B cell (primary cell): ENCODE data around the gene ARF6. TPM values are rescaled to one million over a fixed set of nuclear protein-coding genes. Genes with fewer than 3 reads are reported as not detected.

Experiments
- ATAC-seq: fragments of 200-7000 bp; cut with Tn5 transposase; one replicate; pipeline ENCODE4 v1.10.0; 2021; ENCODE audit warnings: low read depth, mild to moderate bottlenecking, moderate number of reproducible peaks, moderate library complexity
- CTCF ChIA-PET: fragments of 350-600 bp; sonication (Branson Sonifier 250); formaldehyde crosslinking; loops from one replicate; lab custom pipeline; 2021; ENCODE audit warnings: antibody characterized with exemption, inconsistent platforms; lab: Charles Lee
- POLR2A ChIA-PET: fragments of 350-600 bp; sonication (Branson Sonifier 250); formaldehyde crosslinking; loops from one replicate; lab custom pipeline; 2021; ENCODE audit warnings: antibody characterized with exemption; lab: Charles Lee
- DNase-seq: peaks from one replicate; pipeline ENCODE4 v3.0.0; 2013
- H2AFZ ChIP-seq: 2 replicates; pipeline ENCODE4 v1.6.1; 2012; ENCODE audit warnings: mild to moderate bottlenecking, low read depth, low read length; ENCODE audit not compliant: insufficient read depth, poor library complexity, severe bottlenecking
- H3K27ac ChIP-seq, 2 donors: 1 replicate in 1 of 2; 2 replicates in 1 of 2; pipeline ENCODE4 v1.5.1; 2012 to 2013; ENCODE audit warnings: low read length in 2 of 2, mild to moderate bottlenecking in 2 of 2, moderate library complexity in 1 of 2
- H3K27me3 ChIP-seq, 4 experiments: fragments of 200-600 bp in 1 of 4; sonication (generic) in 1 of 4; replicated peaks in 1 of 4; 1 replicate in 2 of 4; 2 replicates in 2 of 4; pipeline versions ENCODE4 v1.6.1 to v1.7.0; 2013 to 2016; ENCODE audit warnings: low read length in 3 of 4, mild to moderate bottlenecking in 2 of 4, mixed read lengths in 1 of 4, moderate library complexity in 1 of 4; ENCODE audit not compliant: insufficient read depth in 4 of 4, control insufficient read depth in 3 of 4; ENCODE audit errors: control extremely low read depth in 1 of 4
- H3K36me3 ChIP-seq, 2 experiments: replicated peaks in 1 of 2; 1 replicate in 1 of 2; 2 replicates in 1 of 2; pipeline versions ENCODE4 v1.6.1 to v1.7.1; 2013; ENCODE audit warnings: low read length in 1 of 2; ENCODE audit not compliant: insufficient read depth in 2 of 2, control insufficient read depth in 1 of 2; ENCODE audit errors: control extremely low read depth in 1 of 2, extremely low read depth in 1 of 2
- H3K4me1 ChIP-seq, 2 donors: fragments of 200-600 bp in 1 of 2; sonication (generic) in 1 of 2; 1 replicate in 1 of 2; 2 replicates in 1 of 2; pipeline versions ENCODE4 v1.5.1 to v1.6.1; 2013 to 2017; ENCODE audit warnings: low read length in 2 of 2; ENCODE audit not compliant: control insufficient read depth in 2 of 2, insufficient read depth in 2 of 2
- H3K4me2 ChIP-seq: replicated peaks from 2 replicates; pipeline ENCODE3; 2012; ENCODE audit warnings: mild to moderate bottlenecking, low read depth, low read length; ENCODE audit not compliant: poor library complexity, severe bottlenecking
- H3K4me3 ChIP-seq, 5 experiments: fragments of 200-600 bp in 1 of 5; sonication (generic) in 1 of 5; 1 replicate in 3 of 5; 2 replicates in 2 of 5; pipeline versions ENCODE4 v1.5.1 to v1.7.0; 2011 to 2016; ENCODE audit warnings: low read length in 4 of 5, mild to moderate bottlenecking in 4 of 5, low read depth in 2 of 5, control low read depth in 1 of 5, moderate library complexity in 1 of 5; ENCODE audit not compliant: insufficient read depth in 1 of 5; ENCODE audit errors: control extremely low read depth in 1 of 5, extremely low read depth in 1 of 5
- H3K79me2 ChIP-seq: fragments of 200-600 bp; sonication (generic); one replicate; pipeline ENCODE4 v1.6.0; 2016; ENCODE audit warnings: low read length; ENCODE audit not compliant: control insufficient read depth, insufficient read depth
- H3K9ac ChIP-seq: fragments of 200-600 bp; sonication (generic); 2 replicates; pipeline ENCODE4 v1.6.1; 2017; ENCODE audit warnings: mild to moderate bottlenecking, low read length, moderate library complexity
- H3K9me3 ChIP-seq, 3 donors: one replicate each; pipeline versions ENCODE4 v1.6.1 to v1.7.1; 2013; ENCODE audit warnings: low read length in 2 of 3; ENCODE audit not compliant: control insufficient read depth in 2 of 3, insufficient read depth in 1 of 3; ENCODE audit errors: control extremely low read depth in 1 of 3
- H4K20me1 ChIP-seq: 2 replicates; pipeline ENCODE4 v1.6.0; 2012; ENCODE audit warnings: mild to moderate bottlenecking, low read length; ENCODE audit not compliant: insufficient read depth, control insufficient read depth, poor library complexity, severe bottlenecking
- H3K27ac Mint-ChIP-seq: one replicate; pipeline ENCODE4 v1.8.0; 2021; ENCODE audit warnings: mixed read lengths
- H3K27me3 Mint-ChIP-seq: one replicate; pipeline ENCODE4 v1.8.0; 2021; ENCODE audit warnings: mixed read lengths
- H3K4me1 Mint-ChIP-seq: one replicate; pipeline ENCODE4 v1.8.0; 2021; ENCODE audit warnings: mixed read lengths
- H3K4me3 Mint-ChIP-seq: one replicate; pipeline ENCODE4 v1.8.0; 2021; ENCODE audit warnings: mixed read lengths
- H3K9me3 Mint-ChIP-seq: one replicate; pipeline ENCODE4 v1.8.0; 2022; ENCODE audit warnings: mixed read lengths; ENCODE audit not compliant: insufficient read depth
- EZH2 ChIP-seq: IDR thresholded peaks from 2 replicates; pipeline ENCODE4 v1.6.1; 2012; ENCODE audit warnings: borderline replicate concordance, low read depth, mild to moderate bottlenecking, moderate library complexity, low read length; ENCODE audit not compliant: insufficient read depth, poor library complexity, severe bottlenecking
- WGBS: methylation state at CpG from one replicate; pipeline ENCODE4 v1.1.5; 2013; ENCODE audit warnings: missing lambda C conversion rate; ENCODE audit not compliant: insufficient coverage; 5-methylcytosine and 5-hydroxymethylcytosine counted together
- intact Hi-C: fragments of 100-400 bp; cut with micrococcal nuclease; formaldehyde crosslinking; loops from one replicate; pipeline ENCODE4 v1.10.0; 2022
- polyA plus RNA-seq: library from polyadenylated mRNA; depleted of rRNA; stranded (reverse); fragments of >200 nt; gene quantifications from 2 replicates; pipeline ENCODE4 v1.2.3, GENCODE V29; 2012
- total RNA-seq, 2 donors: library from RNA; stranded (reverse); fragments of 120-200 nt in 1 of 2; gene quantifications; 1 replicate in 1 of 2; 2 replicates in 1 of 2; pipeline versions ENCODE4 v1.2.3 to v1.2.4, GENCODE V29; 2013 to 2022
- TF ChIP-seq, protein P1 (sequence below): fragments of 200-600 bp; IDR thresholded peaks from one replicate; pipeline ENCODE4 v1.8.0; 2022; ENCODE audit warnings: antibody characterized with exemption, mild to moderate bottlenecking

ARF6 gene
- total and polyA plus RNA-seq, 2 donors (not counting 1 experiment from before 2014, with no cell fraction given), result 96.6 to 135 TPM

DNA sequence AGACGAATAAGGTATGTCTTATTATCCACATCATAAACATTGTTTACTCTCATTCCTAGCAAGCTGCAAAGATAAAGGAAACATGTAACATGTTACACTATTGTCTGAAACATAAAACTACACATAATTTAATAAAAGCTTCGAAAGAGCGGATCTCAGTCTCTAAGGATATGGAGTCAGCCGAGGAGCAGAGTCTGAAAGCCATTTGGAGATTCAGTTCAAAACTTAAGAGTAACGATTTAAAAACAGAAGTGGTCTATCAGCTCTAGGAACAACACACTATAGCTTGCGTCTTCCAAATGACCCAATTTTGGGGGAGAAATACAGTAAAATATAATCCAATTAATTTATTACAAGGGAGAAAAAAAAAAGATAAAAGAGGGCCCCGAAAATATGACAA, 41.1 kb upstream of the ARF6 start:
- no peak for ATAC-seq
- Histone ChIP-seq H3K4me3 (peak overlapping the region; percentile 78 to 99 (median 99)), H3K9ac (peak overlapping the region; percentile 95), H3K9me3 (no peaks in the 10 kb centered on the region), H3K4me1 (peaks cover 15 to 27% of the 10 kb centered on the region in 2 donors), H2AFZ (peak overlapping the region; percentile 85), H3K27me3 (no peaks in the 10 kb centered on the region), H4K20me1 (no peaks in the 10 kb centered on the region), H3K4me2 (peak overlapping the region; percentile 82), H3K27ac (peak overlapping the region; percentile 72 to 88), H3K36me3 (peaks cover 5 to 18% of the 10 kb centered on the region in 2 experiments), H3K79me2 (peaks cover 57% of the 10 kb centered on the region)
- TF ChIP-seq, protein P1, sequence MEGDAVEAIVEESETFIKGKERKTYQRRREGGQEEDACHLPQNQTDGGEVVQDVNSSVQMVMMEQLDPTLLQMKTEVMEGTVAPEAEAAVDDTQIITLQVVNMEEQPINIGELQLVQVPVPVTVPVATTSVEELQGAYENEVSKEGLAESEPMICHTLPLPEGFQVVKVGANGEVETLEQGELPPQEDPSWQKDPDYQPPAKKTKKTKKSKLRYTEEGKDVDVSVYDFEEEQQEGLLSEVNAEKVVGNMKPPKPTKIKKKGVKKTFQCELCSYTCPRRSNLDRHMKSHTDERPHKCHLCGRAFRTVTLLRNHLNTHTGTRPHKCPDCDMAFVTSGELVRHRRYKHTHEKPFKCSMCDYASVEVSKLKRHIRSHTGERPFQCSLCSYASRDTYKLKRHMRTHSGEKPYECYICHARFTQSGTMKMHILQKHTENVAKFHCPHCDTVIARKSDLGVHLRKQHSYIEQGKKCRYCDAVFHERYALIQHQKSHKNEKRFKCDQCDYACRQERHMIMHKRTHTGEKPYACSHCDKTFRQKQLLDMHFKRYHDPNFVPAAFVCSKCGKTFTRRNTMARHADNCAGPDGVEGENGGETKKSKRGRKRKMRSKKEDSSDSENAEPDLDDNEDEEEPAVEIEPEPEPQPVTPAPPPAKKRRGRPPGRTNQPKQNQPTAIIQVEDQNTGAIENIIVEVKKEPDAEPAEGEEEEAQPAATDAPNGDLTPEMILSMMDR, result no peak
- no peak for TF ChIP-seq EZH2
- Mint-ChIP-seq H3K27me3 (no peaks in the 10 kb centered on the region), H3K4me1 (peaks cover 39% of the 10 kb centered on the region), H3K4me3 (peak overlapping the region; percentile 98), H3K9me3 (no peaks in the 10 kb centered on the region), H3K27ac (peak overlapping the region; percentile 98)
- ChIA-PET POLR2A (interaction anchor here (0.5 to 2.0 kb wide), 12 partner anchors 10 to 949 kb away, joined by 3 to 31 read pairs (median 6); partner anchors contain the start of genes DMAC2L, DNAAF2, KLHDC2 and L2HGDH), CTCF (interaction anchor here (0.6 to 4.8 kb wide), 42 partner anchors 11 to 680 kb away, joined by 3 to 106 read pairs (median 5); partner anchors contain the start of genes ARF6, KLHDC1, MAP4K5 and MGAT2)
- no CpG with 5 or more reads among the region's 7 CpGs for WGBS
- intact Hi-C loops, result loop anchor here (2.0 to 5.0 kb wide), 5 partner anchors 40 to 680 kb away; partner anchors contain the start of genes ARF6, DNAAF2, KLHDC2 and MAP4K5
- DNase-seq, result no peak
